Measurements from ENCODE around the gene HSPE1. TPM values are rescaled to one million over a fixed set of nuclear protein-coding genes. Genes with fewer than 3 reads are reported as not detected.
A peak's percentile ranks its signal among the peaks of the same experiment; 100 is the strongest.

HSPE1 gene
- total and polyA plus RNA-seq, 2 of the 8 experiments (the other 6 are each of a cell fraction or from before 2014, with no cell fraction given) = 206 to 377 TPM

DNA sequence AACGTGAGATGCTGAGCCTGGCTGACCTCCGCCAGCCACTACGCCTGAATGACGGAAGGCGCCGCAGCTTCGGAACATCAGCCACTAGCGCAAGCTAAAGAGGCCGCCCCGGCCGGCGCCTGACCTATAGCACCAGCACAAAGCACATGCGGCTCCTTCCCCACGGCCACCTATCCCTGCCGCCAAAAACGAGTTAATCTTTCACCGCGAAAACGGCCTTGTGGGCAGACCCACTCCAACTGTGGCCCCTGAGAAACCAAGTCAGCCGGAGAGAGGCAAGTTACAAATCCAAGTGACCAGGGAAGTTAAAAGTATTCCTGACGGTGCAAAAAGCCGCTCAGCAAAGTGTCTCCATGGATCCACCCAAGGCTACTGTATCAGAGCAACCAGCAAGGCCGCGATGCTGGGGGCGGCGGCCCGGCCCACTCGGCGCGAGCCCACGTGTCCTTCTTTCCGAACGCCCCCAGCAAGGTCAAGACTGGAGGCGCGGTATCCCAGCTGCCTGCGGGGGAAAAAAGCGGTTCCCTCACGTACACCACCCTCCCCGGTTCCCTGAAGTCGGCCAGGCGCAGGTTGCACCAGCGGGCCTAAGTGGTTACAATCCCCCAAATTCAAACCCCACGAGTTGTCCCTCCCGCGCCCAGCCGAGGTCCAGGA lies 1.1 kb upstream of the HSPE1 start (continued):
- TF ChIP-seq, protein P1, sequence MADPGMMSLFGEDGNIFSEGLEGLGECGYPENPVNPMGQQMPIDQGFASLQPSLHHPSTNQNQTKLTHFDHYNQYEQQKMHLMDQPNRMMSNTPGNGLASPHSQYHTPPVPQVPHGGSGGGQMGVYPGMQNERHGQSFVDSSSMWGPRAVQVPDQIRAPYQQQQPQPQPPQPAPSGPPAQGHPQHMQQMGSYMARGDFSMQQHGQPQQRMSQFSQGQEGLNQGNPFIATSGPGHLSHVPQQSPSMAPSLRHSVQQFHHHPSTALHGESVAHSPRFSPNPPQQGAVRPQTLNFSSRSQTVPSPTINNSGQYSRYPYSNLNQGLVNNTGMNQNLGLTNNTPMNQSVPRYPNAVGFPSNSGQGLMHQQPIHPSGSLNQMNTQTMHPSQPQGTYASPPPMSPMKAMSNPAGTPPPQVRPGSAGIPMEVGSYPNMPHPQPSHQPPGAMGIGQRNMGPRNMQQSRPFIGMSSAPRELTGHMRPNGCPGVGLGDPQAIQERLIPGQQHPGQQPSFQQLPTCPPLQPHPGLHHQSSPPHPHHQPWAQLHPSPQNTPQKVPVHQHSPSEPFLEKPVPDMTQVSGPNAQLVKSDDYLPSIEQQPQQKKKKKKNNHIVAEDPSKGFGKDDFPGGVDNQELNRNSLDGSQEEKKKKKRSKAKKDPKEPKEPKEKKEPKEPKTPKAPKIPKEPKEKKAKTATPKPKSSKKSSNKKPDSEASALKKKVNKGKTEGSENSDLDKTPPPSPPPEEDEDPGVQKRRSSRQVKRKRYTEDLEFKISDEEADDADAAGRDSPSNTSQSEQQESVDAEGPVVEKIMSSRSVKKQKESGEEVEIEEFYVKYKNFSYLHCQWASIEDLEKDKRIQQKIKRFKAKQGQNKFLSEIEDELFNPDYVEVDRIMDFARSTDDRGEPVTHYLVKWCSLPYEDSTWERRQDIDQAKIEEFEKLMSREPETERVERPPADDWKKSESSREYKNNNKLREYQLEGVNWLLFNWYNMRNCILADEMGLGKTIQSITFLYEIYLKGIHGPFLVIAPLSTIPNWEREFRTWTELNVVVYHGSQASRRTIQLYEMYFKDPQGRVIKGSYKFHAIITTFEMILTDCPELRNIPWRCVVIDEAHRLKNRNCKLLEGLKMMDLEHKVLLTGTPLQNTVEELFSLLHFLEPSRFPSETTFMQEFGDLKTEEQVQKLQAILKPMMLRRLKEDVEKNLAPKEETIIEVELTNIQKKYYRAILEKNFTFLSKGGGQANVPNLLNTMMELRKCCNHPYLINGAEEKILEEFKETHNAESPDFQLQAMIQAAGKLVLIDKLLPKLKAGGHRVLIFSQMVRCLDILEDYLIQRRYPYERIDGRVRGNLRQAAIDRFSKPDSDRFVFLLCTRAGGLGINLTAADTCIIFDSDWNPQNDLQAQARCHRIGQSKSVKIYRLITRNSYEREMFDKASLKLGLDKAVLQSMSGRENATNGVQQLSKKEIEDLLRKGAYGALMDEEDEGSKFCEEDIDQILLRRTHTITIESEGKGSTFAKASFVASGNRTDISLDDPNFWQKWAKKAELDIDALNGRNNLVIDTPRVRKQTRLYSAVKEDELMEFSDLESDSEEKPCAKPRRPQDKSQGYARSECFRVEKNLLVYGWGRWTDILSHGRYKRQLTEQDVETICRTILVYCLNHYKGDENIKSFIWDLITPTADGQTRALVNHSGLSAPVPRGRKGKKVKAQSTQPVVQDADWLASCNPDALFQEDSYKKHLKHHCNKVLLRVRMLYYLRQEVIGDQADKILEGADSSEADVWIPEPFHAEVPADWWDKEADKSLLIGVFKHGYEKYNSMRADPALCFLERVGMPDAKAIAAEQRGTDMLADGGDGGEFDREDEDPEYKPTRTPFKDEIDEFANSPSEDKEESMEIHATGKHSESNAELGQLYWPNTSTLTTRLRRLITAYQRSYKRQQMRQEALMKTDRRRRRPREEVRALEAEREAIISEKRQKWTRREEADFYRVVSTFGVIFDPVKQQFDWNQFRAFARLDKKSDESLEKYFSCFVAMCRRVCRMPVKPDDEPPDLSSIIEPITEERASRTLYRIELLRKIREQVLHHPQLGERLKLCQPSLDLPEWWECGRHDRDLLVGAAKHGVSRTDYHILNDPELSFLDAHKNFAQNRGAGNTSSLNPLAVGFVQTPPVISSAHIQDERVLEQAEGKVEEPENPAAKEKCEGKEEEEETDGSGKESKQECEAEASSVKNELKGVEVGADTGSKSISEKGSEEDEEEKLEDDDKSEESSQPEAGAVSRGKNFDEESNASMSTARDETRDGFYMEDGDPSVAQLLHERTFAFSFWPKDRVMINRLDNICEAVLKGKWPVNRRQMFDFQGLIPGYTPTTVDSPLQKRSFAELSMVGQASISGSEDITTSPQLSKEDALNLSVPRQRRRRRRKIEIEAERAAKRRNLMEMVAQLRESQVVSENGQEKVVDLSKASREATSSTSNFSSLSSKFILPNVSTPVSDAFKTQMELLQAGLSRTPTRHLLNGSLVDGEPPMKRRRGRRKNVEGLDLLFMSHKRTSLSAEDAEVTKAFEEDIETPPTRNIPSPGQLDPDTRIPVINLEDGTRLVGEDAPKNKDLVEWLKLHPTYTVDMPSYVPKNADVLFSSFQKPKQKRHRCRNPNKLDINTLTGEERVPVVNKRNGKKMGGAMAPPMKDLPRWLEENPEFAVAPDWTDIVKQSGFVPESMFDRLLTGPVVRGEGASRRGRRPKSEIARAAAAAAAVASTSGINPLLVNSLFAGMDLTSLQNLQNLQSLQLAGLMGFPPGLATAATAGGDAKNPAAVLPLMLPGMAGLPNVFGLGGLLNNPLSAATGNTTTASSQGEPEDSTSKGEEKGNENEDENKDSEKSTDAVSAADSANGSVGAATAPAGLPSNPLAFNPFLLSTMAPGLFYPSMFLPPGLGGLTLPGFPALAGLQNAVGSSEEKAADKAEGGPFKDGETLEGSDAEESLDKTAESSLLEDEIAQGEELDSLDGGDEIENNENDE (IDR thresholded peaks at IDR 0.05; ENCODE audit: insufficient replicate concordance, low read length) = no peak
- peak in 1 of 2 experiments; percentile 27; a peak in 2 of 4 replicates for TF ChIP-seq SIN3A (conservative IDR thresholded peaks at IDR 0.05 in 1 of 2, IDR thresholded peaks at IDR 0.05 in 1 of 2; ENCODE audit: low read depth in 1 of 2, low read length in 2 of 2)
- TF ChIP-seq EGR1 (IDR thresholded peaks at IDR 0.05; ENCODE audit: borderline replicate concordance, low read depth, low read length) = no peak
- peak in 1 of 2 experiments; percentile 58; a peak in 1 of 3 replicates for TF ChIP-seq POLR2A (IDR thresholded peaks at IDR 0.05; ENCODE audit: control extremely low read depth in 1 of 2, low read depth in 2 of 2, low read length in 2 of 2)
- no peak for TF ChIP-seq SIX5 (IDR thresholded peaks at IDR 0.05; ENCODE audit: low read depth, low read length)
- no peak for TF ChIP-seq BRCA1 (IDR thresholded peaks at IDR 0.05; ENCODE audit: low read depth, low read length)
- no peak for TF ChIP-seq SRF (IDR thresholded peaks at IDR 0.05; ENCODE audit: low read depth, low read length)
- TF ChIP-seq, protein P2, sequence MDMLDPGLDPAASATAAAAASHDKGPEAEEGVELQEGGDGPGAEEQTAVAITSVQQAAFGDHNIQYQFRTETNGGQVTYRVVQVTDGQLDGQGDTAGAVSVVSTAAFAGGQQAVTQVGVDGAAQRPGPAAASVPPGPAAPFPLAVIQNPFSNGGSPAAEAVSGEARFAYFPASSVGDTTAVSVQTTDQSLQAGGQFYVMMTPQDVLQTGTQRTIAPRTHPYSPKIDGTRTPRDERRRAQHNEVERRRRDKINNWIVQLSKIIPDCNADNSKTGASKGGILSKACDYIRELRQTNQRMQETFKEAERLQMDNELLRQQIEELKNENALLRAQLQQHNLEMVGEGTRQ (IDR thresholded peaks at IDR 0.05; ENCODE audit: low read length) = no peak
- TF ChIP-seq EZH2 (IDR thresholded peaks at IDR 0.05; ENCODE audit: low read depth, low read length, severe bottlenecking) = no peak
